ENCODE data around the gene NDUFA6.

DNA sequence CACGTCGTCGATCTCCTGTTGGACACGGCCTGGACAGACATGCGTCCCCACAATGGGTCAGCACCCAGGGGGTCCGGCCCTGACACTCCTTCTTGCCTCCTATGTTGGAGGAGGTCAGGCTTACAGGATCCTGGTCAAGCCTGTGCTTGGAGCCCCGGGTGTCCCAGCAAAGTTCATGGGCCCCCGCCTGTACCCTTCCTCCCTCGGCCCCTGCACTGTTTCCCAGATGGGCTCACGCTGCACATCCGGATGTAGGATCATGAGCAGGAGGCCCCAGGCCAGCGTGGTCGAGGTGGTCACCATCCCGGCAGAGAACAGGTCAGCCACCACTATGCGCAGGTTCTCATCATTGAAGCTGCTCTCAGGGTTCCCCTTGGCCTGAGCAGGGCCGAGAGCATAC, 37.0 kb upstream of the NDUFA6 start:
- TF ChIP-seq, protein P1, sequence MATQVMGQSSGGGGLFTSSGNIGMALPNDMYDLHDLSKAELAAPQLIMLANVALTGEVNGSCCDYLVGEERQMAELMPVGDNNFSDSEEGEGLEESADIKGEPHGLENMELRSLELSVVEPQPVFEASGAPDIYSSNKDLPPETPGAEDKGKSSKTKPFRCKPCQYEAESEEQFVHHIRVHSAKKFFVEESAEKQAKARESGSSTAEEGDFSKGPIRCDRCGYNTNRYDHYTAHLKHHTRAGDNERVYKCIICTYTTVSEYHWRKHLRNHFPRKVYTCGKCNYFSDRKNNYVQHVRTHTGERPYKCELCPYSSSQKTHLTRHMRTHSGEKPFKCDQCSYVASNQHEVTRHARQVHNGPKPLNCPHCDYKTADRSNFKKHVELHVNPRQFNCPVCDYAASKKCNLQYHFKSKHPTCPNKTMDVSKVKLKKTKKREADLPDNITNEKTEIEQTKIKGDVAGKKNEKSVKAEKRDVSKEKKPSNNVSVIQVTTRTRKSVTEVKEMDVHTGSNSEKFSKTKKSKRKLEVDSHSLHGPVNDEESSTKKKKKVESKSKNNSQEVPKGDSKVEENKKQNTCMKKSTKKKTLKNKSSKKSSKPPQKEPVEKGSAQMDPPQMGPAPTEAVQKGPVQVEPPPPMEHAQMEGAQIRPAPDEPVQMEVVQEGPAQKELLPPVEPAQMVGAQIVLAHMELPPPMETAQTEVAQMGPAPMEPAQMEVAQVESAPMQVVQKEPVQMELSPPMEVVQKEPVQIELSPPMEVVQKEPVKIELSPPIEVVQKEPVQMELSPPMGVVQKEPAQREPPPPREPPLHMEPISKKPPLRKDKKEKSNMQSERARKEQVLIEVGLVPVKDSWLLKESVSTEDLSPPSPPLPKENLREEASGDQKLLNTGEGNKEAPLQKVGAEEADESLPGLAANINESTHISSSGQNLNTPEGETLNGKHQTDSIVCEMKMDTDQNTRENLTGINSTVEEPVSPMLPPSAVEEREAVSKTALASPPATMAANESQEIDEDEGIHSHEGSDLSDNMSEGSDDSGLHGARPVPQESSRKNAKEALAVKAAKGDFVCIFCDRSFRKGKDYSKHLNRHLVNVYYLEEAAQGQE (IDR thresholded peaks at IDR 0.05): no peak
- TF ChIP-seq, protein P2, sequence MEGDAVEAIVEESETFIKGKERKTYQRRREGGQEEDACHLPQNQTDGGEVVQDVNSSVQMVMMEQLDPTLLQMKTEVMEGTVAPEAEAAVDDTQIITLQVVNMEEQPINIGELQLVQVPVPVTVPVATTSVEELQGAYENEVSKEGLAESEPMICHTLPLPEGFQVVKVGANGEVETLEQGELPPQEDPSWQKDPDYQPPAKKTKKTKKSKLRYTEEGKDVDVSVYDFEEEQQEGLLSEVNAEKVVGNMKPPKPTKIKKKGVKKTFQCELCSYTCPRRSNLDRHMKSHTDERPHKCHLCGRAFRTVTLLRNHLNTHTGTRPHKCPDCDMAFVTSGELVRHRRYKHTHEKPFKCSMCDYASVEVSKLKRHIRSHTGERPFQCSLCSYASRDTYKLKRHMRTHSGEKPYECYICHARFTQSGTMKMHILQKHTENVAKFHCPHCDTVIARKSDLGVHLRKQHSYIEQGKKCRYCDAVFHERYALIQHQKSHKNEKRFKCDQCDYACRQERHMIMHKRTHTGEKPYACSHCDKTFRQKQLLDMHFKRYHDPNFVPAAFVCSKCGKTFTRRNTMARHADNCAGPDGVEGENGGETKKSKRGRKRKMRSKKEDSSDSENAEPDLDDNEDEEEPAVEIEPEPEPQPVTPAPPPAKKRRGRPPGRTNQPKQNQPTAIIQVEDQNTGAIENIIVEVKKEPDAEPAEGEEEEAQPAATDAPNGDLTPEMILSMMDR (IDR thresholded peaks at IDR 0.05; ENCODE audit: low read depth, low read length, missing input control): no peak
- TF ChIP-seq, protein P3, sequence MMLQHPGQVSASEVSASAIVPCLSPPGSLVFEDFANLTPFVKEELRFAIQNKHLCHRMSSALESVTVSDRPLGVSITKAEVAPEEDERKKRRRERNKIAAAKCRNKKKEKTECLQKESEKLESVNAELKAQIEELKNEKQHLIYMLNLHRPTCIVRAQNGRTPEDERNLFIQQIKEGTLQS (IDR thresholded peaks at IDR 0.05): no peak
- TF ChIP-seq GABPA (IDR thresholded peaks at IDR 0.05 in 1 of 2, conservative IDR thresholded peaks at IDR 0.05 in 1 of 2): no peak
- TF ChIP-seq TAF1 (conservative IDR thresholded peaks at IDR 0.05): no peak
- no peak for TF ChIP-seq YY1 (IDR thresholded peaks at IDR 0.05)
- TF ChIP-seq RAD21 (IDR thresholded peaks at IDR 0.05): no peak
- TF ChIP-seq, protein P4, sequence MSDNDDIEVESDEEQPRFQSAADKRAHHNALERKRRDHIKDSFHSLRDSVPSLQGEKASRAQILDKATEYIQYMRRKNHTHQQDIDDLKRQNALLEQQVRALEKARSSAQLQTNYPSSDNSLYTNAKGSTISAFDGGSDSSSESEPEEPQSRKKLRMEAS (IDR thresholded peaks at IDR 0.05): no peak
- TF ChIP-seq JUND (IDR thresholded peaks at IDR 0.05): no peak
- TF ChIP-seq RXRA (IDR thresholded peaks at IDR 0.05): no peak
- TF ChIP-seq, protein P5, sequence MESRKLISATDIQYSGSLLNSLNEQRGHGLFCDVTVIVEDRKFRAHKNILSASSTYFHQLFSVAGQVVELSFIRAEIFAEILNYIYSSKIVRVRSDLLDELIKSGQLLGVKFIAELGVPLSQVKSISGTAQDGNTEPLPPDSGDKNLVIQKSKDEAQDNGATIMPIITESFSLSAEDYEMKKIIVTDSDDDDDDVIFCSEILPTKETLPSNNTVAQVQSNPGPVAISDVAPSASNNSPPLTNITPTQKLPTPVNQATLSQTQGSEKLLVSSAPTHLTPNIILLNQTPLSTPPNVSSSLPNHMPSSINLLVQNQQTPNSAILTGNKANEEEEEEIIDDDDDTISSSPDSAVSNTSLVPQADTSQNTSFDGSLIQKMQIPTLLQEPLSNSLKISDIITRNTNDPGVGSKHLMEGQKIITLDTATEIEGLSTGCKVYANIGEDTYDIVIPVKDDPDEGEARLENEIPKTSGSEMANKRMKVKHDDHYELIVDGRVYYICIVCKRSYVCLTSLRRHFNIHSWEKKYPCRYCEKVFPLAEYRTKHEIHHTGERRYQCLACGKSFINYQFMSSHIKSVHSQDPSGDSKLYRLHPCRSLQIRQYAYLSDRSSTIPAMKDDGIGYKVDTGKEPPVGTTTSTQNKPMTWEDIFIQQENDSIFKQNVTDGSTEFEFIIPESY (IDR thresholded peaks at IDR 0.05): no peak
- TF ChIP-seq FOXA1 (IDR thresholded peaks at IDR 0.05): no peak

All from liver (tissue), 3 donors.